ENCODE results near the gene MYLK2. TPM values are rescaled to one million over a fixed set of nuclear protein-coding genes. Genes with fewer than 3 reads are reported as not detected.

The MYLK2 gene
- total RNA-seq, 1 donor from 2014 or later = not detected

DNA sequence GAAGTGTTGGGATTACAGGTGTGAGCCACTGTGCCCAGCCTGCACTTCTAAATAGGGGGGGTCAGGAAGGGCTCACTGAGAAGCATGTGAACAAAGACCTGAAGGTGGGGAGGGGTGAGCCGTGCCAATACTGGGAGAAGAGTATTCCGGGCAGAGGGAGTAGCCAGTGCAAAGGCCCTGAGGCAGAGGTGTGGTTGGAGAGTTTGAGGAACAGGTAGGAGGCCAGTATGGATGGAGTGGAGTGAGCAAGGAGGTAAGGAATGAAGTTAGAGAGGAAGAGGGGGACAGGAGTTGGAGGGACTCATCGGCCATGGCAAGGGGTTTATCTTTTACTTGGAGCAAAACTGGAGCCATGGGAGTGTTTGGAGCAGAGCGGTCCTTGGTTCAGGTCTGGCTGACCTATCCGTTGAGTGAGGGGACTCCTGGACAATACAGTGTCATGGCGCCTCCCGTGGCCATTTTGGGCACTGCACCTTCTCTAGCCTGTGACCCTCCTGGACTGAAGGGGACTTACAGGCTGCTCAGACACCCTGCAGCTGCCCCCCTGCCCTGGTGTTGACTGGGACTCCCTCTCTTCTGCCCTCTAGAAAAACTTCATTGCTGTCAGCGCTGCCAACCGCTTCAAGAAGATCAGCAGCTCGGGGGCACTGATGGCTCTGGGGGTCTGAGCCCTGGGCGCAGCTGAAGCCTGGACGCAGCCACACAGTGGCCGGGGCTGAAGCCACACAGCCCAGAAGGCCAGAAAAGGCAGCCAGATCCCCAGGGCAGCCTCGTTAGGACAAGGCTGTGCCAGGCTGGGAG is 14.2 kb downstream of the MYLK2 start:
- no peak for DNase-seq

DNA sequence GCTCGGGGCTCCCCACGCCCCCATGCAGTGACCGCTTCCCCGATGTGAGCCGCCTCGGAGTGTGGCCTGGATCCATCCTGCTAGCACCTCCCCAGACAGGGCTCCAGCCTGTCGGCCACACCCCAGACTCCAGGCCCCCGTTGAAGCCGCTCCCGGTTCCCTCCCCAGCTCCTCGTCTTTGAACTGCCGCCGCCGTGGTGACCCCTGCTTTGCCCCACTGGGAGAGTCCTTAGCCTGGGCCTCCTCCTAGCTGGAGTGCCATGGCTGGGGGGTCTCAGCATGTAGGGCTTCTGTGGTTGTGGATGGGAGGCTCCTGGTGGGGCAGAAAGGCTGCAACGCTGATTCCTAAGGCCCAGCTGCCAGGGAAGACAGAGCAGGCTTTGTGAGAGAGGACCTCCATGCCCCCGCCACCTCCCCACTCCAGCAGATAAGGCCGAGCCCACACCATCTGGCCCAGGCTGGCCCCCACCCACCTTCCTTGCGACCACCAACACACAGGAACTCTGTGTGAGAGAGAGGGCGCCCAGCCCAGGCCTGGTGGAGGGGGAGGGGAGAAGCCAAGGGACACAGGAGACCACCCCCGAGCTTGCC is 14.9 kb downstream of the MYLK2 start:
- Histone ChIP-seq H3K9me3 (no peaks in the 10 kb centered on the region), H3K36me3 (no peaks in the 10 kb centered on the region), H3K27me3 (no peaks in the 10 kb centered on the region), H3K4me1 (peaks cover 28% of the 10 kb centered on the region), H3K4me3 (no peak overlapping the region), H3K27ac (no peak overlapping the region)
- DNase-seq (no peak), ATAC-seq (no peak)
- intact Hi-C loops (cut with DNase I) = no loop called here
- TF ChIP-seq, protein P1, sequence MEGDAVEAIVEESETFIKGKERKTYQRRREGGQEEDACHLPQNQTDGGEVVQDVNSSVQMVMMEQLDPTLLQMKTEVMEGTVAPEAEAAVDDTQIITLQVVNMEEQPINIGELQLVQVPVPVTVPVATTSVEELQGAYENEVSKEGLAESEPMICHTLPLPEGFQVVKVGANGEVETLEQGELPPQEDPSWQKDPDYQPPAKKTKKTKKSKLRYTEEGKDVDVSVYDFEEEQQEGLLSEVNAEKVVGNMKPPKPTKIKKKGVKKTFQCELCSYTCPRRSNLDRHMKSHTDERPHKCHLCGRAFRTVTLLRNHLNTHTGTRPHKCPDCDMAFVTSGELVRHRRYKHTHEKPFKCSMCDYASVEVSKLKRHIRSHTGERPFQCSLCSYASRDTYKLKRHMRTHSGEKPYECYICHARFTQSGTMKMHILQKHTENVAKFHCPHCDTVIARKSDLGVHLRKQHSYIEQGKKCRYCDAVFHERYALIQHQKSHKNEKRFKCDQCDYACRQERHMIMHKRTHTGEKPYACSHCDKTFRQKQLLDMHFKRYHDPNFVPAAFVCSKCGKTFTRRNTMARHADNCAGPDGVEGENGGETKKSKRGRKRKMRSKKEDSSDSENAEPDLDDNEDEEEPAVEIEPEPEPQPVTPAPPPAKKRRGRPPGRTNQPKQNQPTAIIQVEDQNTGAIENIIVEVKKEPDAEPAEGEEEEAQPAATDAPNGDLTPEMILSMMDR (IDR thresholded peaks at IDR 0.05) = no peak

More for the DNA sequence above, 14.2 kb downstream of the MYLK2 start:
- Histone ChIP-seq H3K27me3 (no peaks in the 10 kb centered on the region), H3K9me3 (no peaks in the 10 kb centered on the region), H3K36me3 (no peaks in the 10 kb centered on the region), H3K4me3 (no peak overlapping the region), H3K4me1 (peaks cover 22% of the 10 kb centered on the region), H3K27ac (no peak overlapping the region)
- TF ChIP-seq, protein P1 (IDR thresholded peaks at IDR 0.05) = peak; percentile 82
- ATAC-seq = peak; percentile 56
- intact Hi-C loops (cut with DNase I) = no loop called here

DNA sequence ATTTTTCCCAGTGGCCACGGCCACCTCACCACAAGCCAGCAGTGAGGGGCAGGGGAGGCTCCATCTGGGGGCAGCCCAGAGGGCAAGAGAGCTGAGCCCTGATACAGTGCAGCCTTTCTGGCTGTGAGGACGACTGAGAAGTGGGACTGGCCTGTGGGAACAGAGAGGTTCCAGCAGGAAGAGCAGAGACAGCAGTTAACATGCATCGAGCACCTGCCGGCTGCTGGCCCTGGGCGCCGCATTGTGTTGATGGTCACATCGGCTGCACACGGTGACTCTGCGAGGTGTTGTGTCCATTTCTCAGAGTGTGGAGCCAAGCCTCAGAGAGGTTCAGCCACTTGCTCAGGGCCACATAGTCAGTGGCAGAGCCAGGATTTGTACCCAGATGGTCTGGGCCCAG is 16.4 kb downstream of the MYLK2 start:
- TF ChIP-seq, protein P1 (IDR thresholded peaks at IDR 0.05) = no peak
- ATAC-seq = no peak
- intact Hi-C loops (cut with DNase I) = no loop called here
- Histone ChIP-seq H3K27ac (no peak overlapping the region), H3K9me3 (no peaks in the 10 kb centered on the region), H3K36me3 (no peaks in the 10 kb centered on the region), H3K4me1 (peaks cover 28% of the 10 kb centered on the region), H3K4me3 (no peak overlapping the region), H3K27me3 (no peaks in the 10 kb centered on the region)
- DNase-seq = no peak

DNA sequence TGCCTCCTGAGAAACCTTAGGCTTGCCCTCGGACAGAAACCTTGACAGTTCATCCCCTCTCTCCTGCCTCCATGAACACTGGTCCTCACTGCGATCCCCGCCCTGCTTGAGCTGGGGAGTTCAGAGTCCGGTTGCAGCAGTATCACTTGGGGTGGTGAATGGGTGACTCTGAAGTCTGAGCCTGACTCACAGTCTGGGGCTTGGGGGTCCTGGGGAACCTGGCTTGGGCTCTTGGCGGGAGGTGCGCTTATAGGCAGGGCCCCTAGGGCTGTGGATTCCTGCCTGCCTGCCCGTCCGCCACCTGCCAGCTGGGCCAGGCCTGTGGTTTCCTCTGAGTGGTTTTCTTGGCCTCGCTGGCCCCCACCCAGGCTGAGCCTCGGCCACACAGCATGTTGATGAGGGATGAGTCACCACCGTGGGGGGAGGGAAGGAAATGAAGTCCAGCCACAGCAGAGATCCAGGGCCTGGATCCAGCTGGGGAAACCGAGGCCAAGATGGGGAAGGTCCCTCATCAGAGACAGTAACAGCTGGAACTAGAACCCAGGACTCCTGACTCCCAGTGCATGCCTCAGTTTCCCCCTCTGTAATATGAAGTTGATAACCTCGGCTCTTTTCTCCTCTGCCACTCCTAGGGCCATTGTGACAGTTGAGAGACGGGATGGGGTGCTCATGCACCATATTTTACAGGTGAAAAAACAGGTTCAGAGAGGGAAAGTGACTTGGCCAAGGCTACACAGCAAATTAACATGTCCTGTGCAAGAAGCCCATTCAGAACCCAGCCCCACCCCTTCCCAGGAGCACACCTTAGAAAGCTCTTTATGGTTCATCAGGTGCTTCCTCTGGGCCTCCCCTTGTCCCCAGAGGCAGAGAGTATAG is 17.1 kb downstream of the MYLK2 start:
- TF ChIP-seq, protein P1 (IDR thresholded peaks at IDR 0.05) = no peak
- peaks cover 32% of the 10 kb centered on the region for H3K4me1 ChIP-seq
- H3K36me3 ChIP-seq = no peaks in the 10 kb centered on the region
- no peak overlapping the region for H3K27ac ChIP-seq
- intact Hi-C loops (cut with DNase I) = no loop called here
- H3K9me3 ChIP-seq = no peaks in the 10 kb centered on the region
- peak; percentile 86 for DNase-seq
- no peaks in the 10 kb centered on the region for H3K27me3 ChIP-seq
- peak; percentile 82 for ATAC-seq
- H3K4me3 ChIP-seq = no peak overlapping the region

DNA sequence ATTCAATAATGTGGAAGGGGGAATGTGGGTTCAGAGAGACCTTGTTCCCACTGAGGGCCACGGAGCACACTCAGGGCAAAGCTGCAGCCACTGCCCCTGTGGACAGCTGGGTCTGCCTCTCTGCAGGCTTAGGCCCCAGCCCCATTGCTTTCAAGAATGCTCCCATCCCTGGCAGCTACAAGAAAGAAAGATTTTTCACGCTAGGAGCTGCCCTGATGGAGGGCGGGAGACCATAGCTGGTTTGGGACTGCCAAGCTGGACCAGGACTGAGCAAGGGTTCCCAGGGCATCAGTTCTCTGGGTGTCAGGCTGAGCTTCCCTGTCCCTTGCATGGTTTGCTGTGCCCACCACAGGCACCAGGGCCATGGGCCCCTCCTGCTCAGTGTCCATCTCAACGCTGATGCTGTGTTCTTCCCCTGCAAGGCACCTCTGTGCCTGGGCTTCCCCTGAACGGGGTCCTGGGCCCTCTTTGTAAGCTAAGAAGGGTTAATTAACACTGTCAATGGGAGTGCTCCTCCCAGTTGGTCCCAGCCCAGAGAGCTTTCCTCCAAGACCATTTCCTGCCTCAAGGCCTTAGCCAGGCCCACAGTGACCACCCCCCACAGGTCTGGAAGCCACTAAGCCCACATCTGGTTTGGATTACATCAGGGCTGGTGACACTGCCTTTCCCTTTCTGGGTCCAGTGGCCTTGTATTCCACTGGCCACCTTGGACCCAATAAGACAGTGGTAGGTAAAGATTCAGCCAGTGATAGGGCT is 17.9 kb downstream of the MYLK2 start:
- intact Hi-C loops (cut with DNase I) = no loop called here
- TF ChIP-seq, protein P1 (IDR thresholded peaks at IDR 0.05) = no peak
- H3K27ac ChIP-seq = no peak overlapping the region
- H3K9me3 ChIP-seq = no peaks in the 10 kb centered on the region
- no peaks in the 10 kb centered on the region for H3K27me3 ChIP-seq
- no peak overlapping the region for H3K4me3 ChIP-seq
- ATAC-seq (no peak), DNase-seq (no peak)
- H3K4me1 ChIP-seq = peaks cover 32% of the 10 kb centered on the region
- H3K36me3 ChIP-seq = no peaks in the 10 kb centered on the region
